HG02884 (cell line): ENCODE measurements around the gene CDH24.
A peak's percentile ranks its signal among the peaks of the same experiment; 100 is the strongest.

Experiments
- ATAC-seq: cut with Tn5 transposase; IDR thresholded peaks from one replicate; pipeline ENCODE4 v1.9.1; 2021; ENCODE audit warnings: mild to moderate bottlenecking, moderate library complexity; ENCODE audit not compliant: unreplicated experiment

CDH24 gene, protein sequence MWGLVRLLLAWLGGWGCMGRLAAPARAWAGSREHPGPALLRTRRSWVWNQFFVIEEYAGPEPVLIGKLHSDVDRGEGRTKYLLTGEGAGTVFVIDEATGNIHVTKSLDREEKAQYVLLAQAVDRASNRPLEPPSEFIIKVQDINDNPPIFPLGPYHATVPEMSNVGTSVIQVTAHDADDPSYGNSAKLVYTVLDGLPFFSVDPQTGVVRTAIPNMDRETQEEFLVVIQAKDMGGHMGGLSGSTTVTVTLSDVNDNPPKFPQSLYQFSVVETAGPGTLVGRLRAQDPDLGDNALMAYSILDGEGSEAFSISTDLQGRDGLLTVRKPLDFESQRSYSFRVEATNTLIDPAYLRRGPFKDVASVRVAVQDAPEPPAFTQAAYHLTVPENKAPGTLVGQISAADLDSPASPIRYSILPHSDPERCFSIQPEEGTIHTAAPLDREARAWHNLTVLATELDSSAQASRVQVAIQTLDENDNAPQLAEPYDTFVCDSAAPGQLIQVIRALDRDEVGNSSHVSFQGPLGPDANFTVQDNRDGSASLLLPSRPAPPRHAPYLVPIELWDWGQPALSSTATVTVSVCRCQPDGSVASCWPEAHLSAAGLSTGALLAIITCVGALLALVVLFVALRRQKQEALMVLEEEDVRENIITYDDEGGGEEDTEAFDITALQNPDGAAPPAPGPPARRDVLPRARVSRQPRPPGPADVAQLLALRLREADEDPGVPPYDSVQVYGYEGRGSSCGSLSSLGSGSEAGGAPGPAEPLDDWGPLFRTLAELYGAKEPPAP

DNA sequence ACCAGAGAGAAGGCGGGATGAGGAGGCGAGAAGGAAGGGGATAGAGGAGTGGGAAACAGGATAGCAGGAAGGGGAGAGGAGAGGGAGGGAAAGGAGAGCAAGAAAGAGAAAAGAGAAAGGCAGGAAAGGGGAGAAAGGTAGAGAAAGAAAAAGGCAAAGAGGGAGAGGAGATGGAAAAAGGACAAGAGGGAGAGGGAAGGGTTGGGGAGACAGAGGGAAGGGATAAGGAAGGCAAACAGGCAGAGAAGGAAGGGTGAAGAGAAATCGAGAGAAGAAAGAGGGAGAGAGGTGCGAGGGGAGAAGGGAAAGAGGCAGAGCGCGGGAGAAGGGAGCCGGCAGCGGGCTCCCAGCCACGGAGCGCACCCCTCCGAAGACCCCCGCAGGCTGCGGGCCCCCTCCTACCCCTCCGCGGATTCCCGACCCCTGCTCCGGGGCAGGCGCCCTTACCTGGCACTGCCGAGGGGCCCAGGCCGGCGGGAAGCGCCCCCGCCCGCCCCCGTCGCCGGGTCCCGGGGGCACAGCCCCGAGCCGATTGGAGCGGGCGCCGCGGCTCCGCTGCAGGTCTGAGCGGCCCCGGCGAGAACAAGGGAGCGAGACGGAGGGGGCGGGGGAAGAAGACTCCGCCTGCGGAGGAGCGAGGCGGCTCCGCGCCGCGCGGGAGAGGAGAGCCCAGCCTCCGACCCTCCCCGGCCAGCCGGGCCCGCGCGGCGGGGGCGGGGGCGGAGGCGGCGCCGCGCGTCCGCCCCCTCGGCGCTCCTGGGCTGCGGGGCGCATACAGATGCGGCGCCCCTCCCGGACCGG lies at the start of gene CDH24:
TSS of gene CDH24 (minus strand) at position 565 of the 801 bp plus-strand sequence. CDS start 1,787 bp downstream, outside the sequence.
- ATAC-seq, result peak; percentile 51

GRCh38 chr14:23106747-23107045 lies 49.4 kb upstream of the CDH24 start:
- no peak for ATAC-seq

GRCh38 chr14:23105348-23105824 lies 48.1 kb upstream of the CDH24 start:
- no peak for ATAC-seq

DNA sequence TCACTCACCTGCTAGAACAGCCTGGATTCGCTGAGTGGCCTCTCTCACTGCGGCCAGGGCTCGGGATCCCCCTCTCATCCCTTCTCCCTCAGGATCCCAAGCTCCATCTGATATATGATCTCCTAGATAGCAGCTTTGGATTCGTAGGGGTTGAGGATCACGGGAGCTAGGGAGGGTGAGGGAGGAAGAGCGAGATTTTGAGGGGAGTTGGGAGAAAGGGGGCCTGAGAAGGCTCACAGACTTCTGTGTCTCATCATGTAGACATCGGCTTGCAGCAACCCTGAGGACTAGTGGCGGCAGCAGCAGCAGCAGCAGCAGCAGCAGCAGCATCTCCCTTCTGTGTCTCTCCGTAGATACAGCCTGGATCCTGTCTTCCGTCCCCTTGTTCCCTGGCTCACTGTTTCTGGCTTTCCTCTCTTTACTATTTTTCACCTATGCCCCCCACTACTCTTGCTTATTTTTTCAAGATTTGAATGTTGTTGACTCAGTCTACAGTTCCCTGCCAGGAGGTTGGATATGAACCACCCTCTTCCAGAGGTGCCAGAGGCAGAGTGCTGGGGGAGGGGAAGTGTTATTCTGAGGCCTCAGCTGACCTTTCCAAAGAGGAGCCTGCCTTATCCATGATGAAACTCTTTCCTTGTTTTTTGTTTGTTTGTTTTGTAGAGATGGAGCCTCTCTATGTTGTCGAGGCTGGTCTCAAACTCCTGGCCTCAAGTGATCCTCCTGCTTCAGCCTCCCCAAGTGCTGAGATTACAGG lies 47.4 kb upstream of the CDH24 start, which contains the start of gene CIROP:
TSS of gene CIROP (minus strand) at position 399 of the 757 bp plus-strand sequence. CDS start at position 330, 69 bp downstream.
- no peak for ATAC-seq

DNA sequence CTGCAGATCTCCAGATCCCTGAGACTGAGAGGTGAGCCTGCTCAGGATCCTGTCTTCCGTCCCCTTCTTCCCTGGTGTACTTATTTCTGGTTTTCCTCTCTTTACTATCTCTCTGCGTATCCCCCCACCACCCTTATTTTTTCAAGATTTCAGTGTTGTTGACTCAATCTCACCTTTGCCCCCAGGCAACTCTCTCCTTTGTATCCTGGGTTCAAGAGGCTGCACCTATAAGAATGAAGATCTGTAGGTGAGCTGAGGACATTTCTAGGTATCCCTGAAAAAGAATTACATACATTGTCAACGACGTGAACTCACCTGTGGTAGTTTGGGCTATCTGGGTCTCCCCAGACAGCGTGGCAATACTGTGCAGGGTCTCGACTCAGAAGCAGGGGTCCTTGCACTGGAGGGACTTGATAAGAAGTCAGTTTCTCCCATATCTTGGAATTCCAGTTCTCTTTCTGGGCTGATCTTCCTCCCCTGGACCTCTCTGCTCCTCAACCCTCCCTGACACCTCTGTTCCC lies 46.8 kb upstream of the CDH24 start:
- no peak for ATAC-seq

GRCh38 chr14:23103581-23103980 lies 46.3 kb upstream of the CDH24 start:
- ATAC-seq, result no peak

GRCh38 chr14:23102801-23103200 lies 45.5 kb upstream of the CDH24 start:
- no peak for ATAC-seq

GRCh38 chr14:23101986-23102625 lies 44.8 kb upstream of the CDH24 start:
- ATAC-seq, result no peak

DNA sequence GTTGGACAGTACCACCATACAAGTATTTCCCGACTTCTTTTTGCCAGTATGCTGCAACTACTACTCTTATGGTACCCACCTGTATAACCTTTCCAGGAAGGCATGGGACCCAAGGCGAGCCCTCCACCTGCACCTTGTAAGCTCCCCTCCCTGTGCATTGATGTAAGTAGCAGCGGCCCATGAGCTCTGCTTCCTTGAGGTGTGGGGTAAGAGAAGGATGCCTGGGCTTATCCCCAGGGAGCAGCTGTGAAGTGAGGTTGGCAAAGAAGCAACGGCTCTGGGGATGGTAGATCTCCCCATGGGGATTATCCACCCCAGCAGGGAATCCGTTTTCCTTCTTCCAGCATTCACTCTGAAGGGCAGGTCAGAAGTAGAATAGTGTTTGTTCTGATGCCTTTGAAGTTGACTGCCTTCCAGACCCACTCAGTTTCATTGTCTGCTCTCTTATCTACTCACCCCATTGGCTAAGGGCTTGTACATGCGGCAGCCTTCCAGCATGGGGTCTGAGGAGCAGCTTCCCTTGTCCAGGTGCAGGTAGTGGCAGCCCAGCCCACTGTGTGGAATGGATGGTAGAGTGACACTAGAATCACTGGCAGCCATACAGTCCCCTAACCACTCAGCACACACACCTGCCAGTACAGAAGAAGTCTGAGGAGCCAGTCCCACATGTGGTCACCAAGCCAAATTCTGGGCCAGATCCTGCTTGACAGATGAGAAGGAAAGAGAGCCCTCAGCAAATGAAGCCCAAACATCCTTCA lies 44.1 kb upstream of the CDH24 start:
- no peak for ATAC-seq

GRCh38 chr14:23099212-23099861 lies 42.0 kb upstream of the CDH24 start:
- no peak for ATAC-seq

DNA sequence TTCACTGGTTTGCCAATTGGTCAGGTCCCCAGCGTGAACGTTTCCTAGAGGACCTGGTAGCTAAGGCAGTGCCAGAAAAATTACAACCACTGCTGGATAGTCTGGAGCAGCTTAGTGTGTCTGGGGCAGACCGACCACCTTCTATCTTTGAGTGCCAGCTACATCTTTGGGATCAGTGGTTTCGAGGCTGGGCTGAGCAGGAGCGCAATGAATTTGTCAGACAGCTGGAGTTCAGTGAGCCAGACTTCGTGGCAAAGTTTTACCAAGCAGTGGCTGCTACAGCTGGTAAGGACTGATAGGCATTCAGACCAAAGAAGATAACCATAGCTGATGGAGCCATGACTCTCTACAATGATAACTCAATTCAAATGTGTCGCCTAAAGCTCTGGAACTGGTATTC lies 40.5 kb upstream of the CDH24 start:
- ATAC-seq, result no peak

- peak; percentile 84 for ATAC-seq
These were observed 38.1 kb upstream of the CDH24 start, which contains the start of gene C14orf119 for GRCh38 chr14:23095196-23096108. Gene C14orf119 (plus strand): TSS chr14:23095505. CDS start chr14:23097659, 2,154 bp downstream.

- peak; percentile 34 for ATAC-seq
These were observed 37.4 kb upstream of the CDH24 start, which contains the start of gene ACIN1 for GRCh38 chr14:23094666-23095195. Gene ACIN1 (minus strand): TSS chr14:23095136. CDS start chr14:23095112, 24 bp downstream.

GRCh38 chr14:23093991-23094665 lies 36.8 kb upstream of the CDH24 start:
- ATAC-seq, result peak; percentile 32

GRCh38 chr14:23093526-23093925 lies 36.2 kb upstream of the CDH24 start:
- ATAC-seq, result no peak

DNA sequence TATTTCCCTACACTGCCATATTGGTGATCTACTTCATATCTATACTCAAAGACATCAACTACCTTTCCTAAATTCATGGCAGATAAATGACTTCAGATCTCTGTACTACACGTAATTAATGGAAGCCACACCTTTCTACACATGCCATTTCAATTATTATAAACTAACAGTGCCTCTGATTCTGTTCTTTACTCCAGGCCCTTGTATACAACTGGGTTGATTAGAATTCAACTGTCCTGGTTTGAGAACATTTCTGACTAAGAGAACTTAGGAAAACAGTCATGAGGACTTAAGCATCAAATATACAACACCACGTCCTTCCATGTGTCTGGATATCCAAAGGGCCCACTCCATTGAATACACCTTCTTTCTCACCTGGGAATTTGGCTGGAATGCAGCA lies 35.8 kb upstream of the CDH24 start:
- ATAC-seq, result no peak
